Measurements from ENCODE around the gene PAWR. TPM values are rescaled to one million over a fixed set of nuclear protein-coding genes. Genes with fewer than 3 reads are reported as not detected.

Gene PAWR
- total RNA-seq, 1 experiment from 2014 or later = 176 TPM

DNA sequence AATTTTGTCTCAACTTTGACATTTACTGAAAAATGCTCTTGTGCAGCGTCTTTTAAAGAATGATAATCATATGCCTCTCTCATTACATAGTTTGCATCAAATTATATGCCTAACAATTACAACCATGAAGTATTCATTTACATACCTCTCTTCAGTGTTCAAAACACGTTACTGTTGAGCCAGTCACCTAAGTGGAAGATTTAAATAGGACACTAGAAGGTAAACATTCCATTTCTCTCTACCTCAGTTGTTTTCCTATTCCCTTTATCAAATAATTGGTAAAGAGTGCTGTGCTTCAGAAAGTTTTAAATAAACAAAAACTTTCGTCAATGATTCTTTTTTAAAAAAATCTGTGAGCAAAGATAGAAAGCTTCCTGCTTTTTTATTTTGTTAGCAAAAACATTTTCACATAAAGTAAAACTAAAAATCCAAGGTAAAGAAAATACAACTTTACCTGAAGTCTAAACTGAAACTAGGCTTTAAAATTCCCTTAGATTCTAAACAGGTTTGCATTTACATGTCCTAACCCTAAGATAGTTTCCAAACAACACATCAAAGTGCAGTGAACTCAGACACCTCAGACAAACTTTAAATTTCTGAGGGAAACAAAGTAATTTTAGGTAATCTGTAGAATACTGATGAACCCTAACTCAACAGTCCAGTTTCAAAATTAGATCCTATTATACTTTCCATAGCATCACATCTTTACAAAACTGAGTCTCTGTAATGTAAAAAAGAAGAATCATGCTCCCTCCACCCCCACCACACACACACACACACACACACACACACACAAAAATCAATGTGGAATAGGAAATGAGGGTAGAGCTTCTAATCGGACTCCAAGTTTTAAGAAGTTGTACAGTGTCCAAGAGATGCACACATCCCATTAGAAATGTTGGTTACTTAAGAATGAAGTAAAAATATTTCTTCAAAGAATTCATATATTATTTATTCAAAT lies 46.2 kb downstream of the PAWR start:
- H3K56ac ChIP-seq (ENCODE audit: insufficient read length, low read depth, low read length) = no peak overlapping the region
- H3K27ac ChIP-seq (ENCODE audit: insufficient read length, low read depth, low read length) = no peak overlapping the region
- peaks cover 2% of the 10 kb centered on the region; the same call in 1 of the 2 replicates for H3K4me1 ChIP-seq (ENCODE audit: insufficient read depth, low read length)
- TF ChIP-seq, protein P1, sequence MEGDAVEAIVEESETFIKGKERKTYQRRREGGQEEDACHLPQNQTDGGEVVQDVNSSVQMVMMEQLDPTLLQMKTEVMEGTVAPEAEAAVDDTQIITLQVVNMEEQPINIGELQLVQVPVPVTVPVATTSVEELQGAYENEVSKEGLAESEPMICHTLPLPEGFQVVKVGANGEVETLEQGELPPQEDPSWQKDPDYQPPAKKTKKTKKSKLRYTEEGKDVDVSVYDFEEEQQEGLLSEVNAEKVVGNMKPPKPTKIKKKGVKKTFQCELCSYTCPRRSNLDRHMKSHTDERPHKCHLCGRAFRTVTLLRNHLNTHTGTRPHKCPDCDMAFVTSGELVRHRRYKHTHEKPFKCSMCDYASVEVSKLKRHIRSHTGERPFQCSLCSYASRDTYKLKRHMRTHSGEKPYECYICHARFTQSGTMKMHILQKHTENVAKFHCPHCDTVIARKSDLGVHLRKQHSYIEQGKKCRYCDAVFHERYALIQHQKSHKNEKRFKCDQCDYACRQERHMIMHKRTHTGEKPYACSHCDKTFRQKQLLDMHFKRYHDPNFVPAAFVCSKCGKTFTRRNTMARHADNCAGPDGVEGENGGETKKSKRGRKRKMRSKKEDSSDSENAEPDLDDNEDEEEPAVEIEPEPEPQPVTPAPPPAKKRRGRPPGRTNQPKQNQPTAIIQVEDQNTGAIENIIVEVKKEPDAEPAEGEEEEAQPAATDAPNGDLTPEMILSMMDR (conservative IDR thresholded peaks at IDR 0.05) = no peak
- peaks cover 4 to 14% of the 10 kb centered on the region in 2 experiments; a peak in 4 of 5 replicates for H3K9me3 Mint-ChIP-seq
- no peak overlapping the region for H2BK5ac ChIP-seq (ENCODE audit: insufficient read length, low read length)
- H2AFZ ChIP-seq (ENCODE audit: low read length) = no peak overlapping the region
- H3K79me2 ChIP-seq (ENCODE audit: insufficient read depth, low read length) = peaks cover 24% of the 10 kb centered on the region; the same call in 1 of the 2 replicates
- H3K23ac ChIP-seq (ENCODE audit: insufficient read length, low read depth, low read length) = no peak overlapping the region
- H3K4me3 Mint-ChIP-seq = no peak overlapping the region
- H2AK5ac ChIP-seq (ENCODE audit: insufficient read length, low read length) = no peak overlapping the region
- no peak overlapping the region for H4K5ac ChIP-seq (ENCODE audit: insufficient read length, low read depth, low read length)
- no peak overlapping the region for H4K8ac ChIP-seq (replicated peaks; ENCODE audit: insufficient read length, low read depth, low read length)
- H3K23me2 ChIP-seq (ENCODE audit: insufficient read length, low read depth, low read length, poor library complexity, severe bottlenecking) = no peaks in the 10 kb centered on the region
- H3K4me2 ChIP-seq (ENCODE audit: insufficient read depth, insufficient read length, low read length) = no peak overlapping the region
- DNase-seq = no peak
- H4K20me1 ChIP-seq (ENCODE audit: control insufficient read depth, insufficient read depth, insufficient read length) = no peaks in the 10 kb centered on the region
- H2BK12ac ChIP-seq (ENCODE audit: insufficient read length, low read depth, low read length) = no peak overlapping the region
- no peak overlapping the region for H3K4ac ChIP-seq (ENCODE audit: low read depth, low read length)
- H3K36me3 Mint-ChIP-seq (ENCODE audit: insufficient read depth in 1 of 3, low read depth in 3 of 3) = peaks cover 11 to 23% (median 17%) of the 10 kb centered on the region in 3 experiments
- H2BK15ac ChIP-seq (ENCODE audit: low read depth, low read length) = no peak overlapping the region
- no peak overlapping the region for H4K91ac ChIP-seq (ENCODE audit: insufficient read length, low read depth, low read length)
- H3K79me1 ChIP-seq (ENCODE audit: insufficient read depth, low read depth, low read length, poor library complexity, severe bottlenecking) = peaks cover 6% of the 10 kb centered on the region
- no peaks in the 10 kb centered on the region for H3K27me3 Mint-ChIP-seq (ENCODE audit: low read depth)
- no peaks in the 10 kb centered on the region for H3K27me3 ChIP-seq (ENCODE audit: insufficient read depth, low read length)
- no peak overlapping the region for H3K9ac ChIP-seq (ENCODE audit: extremely low read depth, insufficient read length, low read length)
- no peak overlapping the region for H3T11ph ChIP-seq (ENCODE audit: low read length)
- peak overlapping the region in 1 of 3 experiments; percentile 92; a peak in 2 of 7 replicates for H3K27ac Mint-ChIP-seq
- no CpG with 5 or more reads among the region's 4 CpGs for whole genome bisulfite sequencing (ENCODE audit: extremely low coverage, insufficient read length, low lambda C conversion rate)
- H3K18ac ChIP-seq (ENCODE audit: insufficient read length, low read depth, low read length) = no peak overlapping the region
- no peak overlapping the region for H3K14ac ChIP-seq (ENCODE audit: insufficient read depth, low read length)
- no peak overlapping the region for H2BK120ac ChIP-seq (ENCODE audit: low read depth, low read length, poor library complexity, severe bottlenecking)
- peaks cover 56 to 60% of the 10 kb centered on the region in 2 experiments for H3K4me1 Mint-ChIP-seq
- no peak overlapping the region for H2BK20ac ChIP-seq (ENCODE audit: low read depth, low read length, poor library complexity, severe bottlenecking)
- no peaks in the 10 kb centered on the region for H3K9me3 ChIP-seq (ENCODE audit: control insufficient read depth, low read depth, low read length)
